ENCODE data around the gene WDR18.

DNA sequence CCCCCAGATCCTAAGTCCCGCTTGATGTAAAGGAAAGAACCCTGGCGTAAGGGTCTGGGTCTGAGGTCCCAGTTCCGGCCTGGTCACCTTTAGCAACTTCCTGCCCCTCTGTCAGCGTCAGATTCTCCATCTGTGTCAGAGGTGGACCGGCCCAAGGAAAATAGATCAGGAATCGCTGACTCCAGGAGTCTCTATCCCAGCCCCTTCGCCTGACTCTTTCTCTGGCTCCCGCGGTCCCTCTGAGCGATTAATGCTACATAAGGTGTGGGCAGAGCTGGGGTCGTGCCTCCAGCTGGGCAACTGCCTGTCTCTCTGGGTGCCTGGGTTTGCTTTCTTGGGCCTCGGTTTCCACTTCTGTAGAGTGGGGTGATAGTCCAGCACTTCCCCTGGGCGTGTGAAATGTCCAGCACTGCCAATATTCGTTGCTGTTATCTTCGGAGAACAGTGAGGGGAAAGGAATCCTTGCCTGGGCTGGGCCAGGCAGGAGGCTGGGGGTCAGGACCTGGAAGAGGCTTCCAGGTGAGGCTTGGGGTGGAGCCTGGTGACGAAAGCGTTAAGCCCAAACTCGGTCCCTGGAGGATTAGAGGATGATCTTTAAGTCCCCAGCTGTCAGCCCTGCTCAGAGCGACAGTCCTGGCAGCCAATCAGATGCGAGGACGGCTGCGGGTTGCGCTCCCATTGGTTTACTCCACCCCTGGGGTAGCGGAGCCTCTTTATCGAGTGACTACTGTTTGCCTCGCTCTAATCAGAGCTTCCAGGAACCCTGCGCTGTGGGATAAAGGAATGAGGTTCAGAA, 56.5 kb downstream of the WDR18 start:
- TF ChIP-seq, protein P1, sequence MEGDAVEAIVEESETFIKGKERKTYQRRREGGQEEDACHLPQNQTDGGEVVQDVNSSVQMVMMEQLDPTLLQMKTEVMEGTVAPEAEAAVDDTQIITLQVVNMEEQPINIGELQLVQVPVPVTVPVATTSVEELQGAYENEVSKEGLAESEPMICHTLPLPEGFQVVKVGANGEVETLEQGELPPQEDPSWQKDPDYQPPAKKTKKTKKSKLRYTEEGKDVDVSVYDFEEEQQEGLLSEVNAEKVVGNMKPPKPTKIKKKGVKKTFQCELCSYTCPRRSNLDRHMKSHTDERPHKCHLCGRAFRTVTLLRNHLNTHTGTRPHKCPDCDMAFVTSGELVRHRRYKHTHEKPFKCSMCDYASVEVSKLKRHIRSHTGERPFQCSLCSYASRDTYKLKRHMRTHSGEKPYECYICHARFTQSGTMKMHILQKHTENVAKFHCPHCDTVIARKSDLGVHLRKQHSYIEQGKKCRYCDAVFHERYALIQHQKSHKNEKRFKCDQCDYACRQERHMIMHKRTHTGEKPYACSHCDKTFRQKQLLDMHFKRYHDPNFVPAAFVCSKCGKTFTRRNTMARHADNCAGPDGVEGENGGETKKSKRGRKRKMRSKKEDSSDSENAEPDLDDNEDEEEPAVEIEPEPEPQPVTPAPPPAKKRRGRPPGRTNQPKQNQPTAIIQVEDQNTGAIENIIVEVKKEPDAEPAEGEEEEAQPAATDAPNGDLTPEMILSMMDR (IDR thresholded peaks at IDR 0.05) = no peak
- no peak for TF ChIP-seq ZFX (IDR thresholded peaks at IDR 0.05; ENCODE audit: borderline replicate concordance)
